ENCODE measurements around the gene MRPS12.
"Not testable (repeated sequence)": the region's sequence is repeated elsewhere in the genome, so short reads cannot be mapped to it uniquely, and the experiment has no call there.

The MRPS12 gene

GRCh38 chr19:38930776-38931520 lies at the start of gene MRPS12:
MRPS12 (plus strand) TSS chr19:38930944; CDS start chr19:38931295, 351 bp downstream.
- DNase-seq, result peak; percentile 99

- no peak for DNase-seq
These were observed 47.5 kb upstream of the MRPS12 start for GRCh38 chr19:38883286-38883685.

- not testable (repeated sequence) for DNase-seq
These were observed 46.1 kb upstream of the MRPS12 start for GRCh38 chr19:38884691-38885090.

GRCh38 chr19:38888876-38889275 lies 41.9 kb upstream of the MRPS12 start:
- no peak for DNase-seq

GRCh38 chr19:38889803-38890202 lies 40.9 kb upstream of the MRPS12 start:
- no peak for DNase-seq

GRCh38 chr19:38890686-38891085 lies 40.1 kb upstream of the MRPS12 start:
- no peak for DNase-seq

- no peak for DNase-seq
These were observed 39.0 kb upstream of the MRPS12 start for GRCh38 chr19:38891771-38892170.

- no peak for DNase-seq
These were observed 37.9 kb upstream of the MRPS12 start for GRCh38 chr19:38892841-38893240.

GRCh38 chr19:38893341-38893771 lies 37.4 kb upstream of the MRPS12 start:
- no peak for DNase-seq

GRCh38 chr19:38894968-38895367 lies 35.8 kb upstream of the MRPS12 start:
- no peak for DNase-seq

- no peak for DNase-seq
These were observed 31.8 kb upstream of the MRPS12 start for GRCh38 chr19:38898788-38899446.

GRCh38 chr19:38899447-38900201 lies 31.1 kb upstream of the MRPS12 start, which contains the start of the genes NFKBIB and SIRT2:
NFKBIB (plus strand) TSS chr19:38899969; CDS start chr19:38900033, 64 bp downstream.
SIRT2 (minus strand) TSS chr19:38899618; CDS start chr19:38899521, 97 bp downstream.
- peak; percentile 100 for DNase-seq

- DNase-seq, result no peak
These were observed 30.5 kb upstream of the MRPS12 start for GRCh38 chr19:38900202-38900629.

GRCh38 chr19:38900743-38901190 lies 30.0 kb upstream of the MRPS12 start:
- no peak for DNase-seq

GRCh38 chr19:38901683-38902082 lies 29.1 kb upstream of the MRPS12 start:
- no peak for DNase-seq

- DNase-seq, result no peak
These were observed 25.9 kb upstream of the MRPS12 start for GRCh38 chr19:38904581-38905539.

- no peak for DNase-seq
These were observed 25.1 kb upstream of the MRPS12 start for GRCh38 chr19:38905620-38906019.

- DNase-seq, result no peak
These were observed 23.5 kb upstream of the MRPS12 start for GRCh38 chr19:38907227-38907626.

- no peak for DNase-seq
These were observed 23.1 kb upstream of the MRPS12 start for GRCh38 chr19:38907670-38908069.

GRCh38 chr19:38908911-38909310 lies 21.8 kb upstream of the MRPS12 start:
- no peak for DNase-seq

- no peak for DNase-seq
These were observed 20.3 kb upstream of the MRPS12 start for GRCh38 chr19:38910488-38910887.

- no peak for DNase-seq
These were observed 19.2 kb upstream of the MRPS12 start for GRCh38 chr19:38911388-38912001.
